ENCODE data around the gene IL17B. TPM values are rescaled to one million over a fixed set of nuclear protein-coding genes. Genes with fewer than 3 reads are reported as not detected.
A peak's percentile ranks its signal among the peaks of the same experiment; 100 is the strongest.

IL17B gene
- total and polyA plus RNA-seq, 2 of the 13 experiments (the other 11 are each of a cell fraction or from before 2014, with no cell fraction given) = 0.29 to 2.6 TPM

DNA sequence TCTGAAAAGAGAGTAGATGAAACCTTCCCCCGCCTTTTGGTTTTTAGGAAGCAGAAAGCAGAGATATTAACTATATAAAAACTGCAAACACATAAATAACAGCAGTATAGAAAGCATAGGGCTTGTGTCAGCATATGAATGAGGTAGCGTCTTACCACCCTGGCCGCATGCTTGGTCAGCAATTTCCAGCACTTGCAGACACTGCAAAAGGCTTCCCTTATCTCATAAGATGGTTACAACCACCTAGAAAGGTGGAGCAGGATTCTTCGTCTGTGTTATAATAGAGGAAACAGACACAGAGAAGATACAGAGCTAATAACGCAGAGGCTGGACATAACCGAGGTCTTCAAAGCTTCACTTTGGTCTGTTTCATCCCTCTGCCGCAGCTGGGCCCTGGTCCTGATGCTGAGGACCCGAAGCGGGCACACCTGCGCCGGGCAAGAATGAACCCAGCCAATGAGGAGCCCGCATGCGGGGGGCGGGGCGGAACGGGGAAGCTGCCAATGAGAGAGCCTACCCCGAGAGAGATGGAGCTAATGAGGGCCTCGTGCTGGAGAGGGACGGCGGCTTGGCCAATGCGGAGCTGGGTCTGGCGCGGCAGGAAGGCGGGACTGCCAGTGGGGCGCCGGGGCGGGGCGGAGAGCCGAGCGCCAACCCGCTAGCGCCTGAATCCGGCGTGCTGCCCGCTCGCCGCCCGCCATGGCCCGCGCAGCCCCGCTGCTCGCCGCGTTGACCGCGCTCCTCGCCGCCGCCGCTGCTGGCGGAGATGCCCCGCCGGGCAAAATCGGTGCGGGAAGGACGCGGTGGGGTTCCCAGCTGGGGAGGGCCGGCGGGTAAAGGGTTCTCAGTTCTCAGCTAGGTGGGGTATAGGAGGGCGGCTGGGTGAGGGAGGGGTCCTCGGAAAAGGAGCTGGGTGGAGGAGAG lies 21.5 kb downstream of the IL17B start, which contains the start of gene PCYOX1L (continued):
- TF ChIP-seq ZNF232 (CRISPR knock-in tag; IDR thresholded peaks at IDR 0.05; ENCODE audit: borderline replicate concordance) (no peak), ZNF644 (CRISPR knock-in tag; IDR thresholded peaks at IDR 0.05; ENCODE audit: low read depth) (no peak), ZNF772 (CRISPR knock-in tag; IDR thresholded peaks at IDR 0.05) (peak; percentile 72; the same call in 1 of the 2 replicates), ZNF207 (IDR thresholded peaks at IDR 0.05; ENCODE audit: borderline replicate concordance) (no peak), KDM5A (IDR thresholded peaks at IDR 0.05; ENCODE audit: borderline replicate concordance, low read length) (no peak; the same call in 1 of the 2 replicates), ZNF776 (CRISPR knock-in tag; IDR thresholded peaks at IDR 0.05) (no peak), ARHGAP35 (CRISPR knock-in tag; IDR thresholded peaks at IDR 0.05; ENCODE audit: borderline replicate concordance) (no peak; the same call in 1 of the 2 replicates), SRF (IDR thresholded peaks at IDR 0.05; ENCODE audit: low read depth, low read length) (no peak), MBNL3 (CRISPR knock-in tag; conservative IDR thresholded peaks at IDR 0.05) (no peak), ZNF230 (CRISPR knock-in tag; IDR thresholded peaks at IDR 0.05) (no peak), ZNF777 (CRISPR knock-in tag; IDR thresholded peaks at IDR 0.05) (0 out of 2 replicates have a peak, but pooled peaks have one; percentile 34), KDM2A (CRISPR knock-in tag; IDR thresholded peaks at IDR 0.05; ENCODE audit: borderline replicate concordance, low read depth) (peak; percentile 60; the same call in 1 of the 2 replicates), ZNF34 (CRISPR knock-in tag; IDR thresholded peaks at IDR 0.05; ENCODE audit: borderline replicate concordance) (peak; percentile 80; the same call in 1 of the 2 replicates), TRIM24 (CRISPR knock-in tag; IDR thresholded peaks at IDR 0.05) (no peak), ZNF672 (CRISPR knock-in tag; IDR thresholded peaks at IDR 0.05) (no peak), PHF20 (CRISPR knock-in tag; IDR thresholded peaks at IDR 0.05) (no peak)
- TF ChIP-seq, protein P1, sequence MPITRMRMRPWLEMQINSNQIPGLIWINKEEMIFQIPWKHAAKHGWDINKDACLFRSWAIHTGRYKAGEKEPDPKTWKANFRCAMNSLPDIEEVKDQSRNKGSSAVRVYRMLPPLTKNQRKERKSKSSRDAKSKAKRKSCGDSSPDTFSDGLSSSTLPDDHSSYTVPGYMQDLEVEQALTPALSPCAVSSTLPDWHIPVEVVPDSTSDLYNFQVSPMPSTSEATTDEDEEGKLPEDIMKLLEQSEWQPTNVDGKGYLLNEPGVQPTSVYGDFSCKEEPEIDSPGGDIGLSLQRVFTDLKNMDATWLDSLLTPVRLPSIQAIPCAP (CRISPR knock-in tag; IDR thresholded peaks at IDR 0.05; ENCODE audit: low read depth) = no peak
- TF ChIP-seq, protein P2, sequence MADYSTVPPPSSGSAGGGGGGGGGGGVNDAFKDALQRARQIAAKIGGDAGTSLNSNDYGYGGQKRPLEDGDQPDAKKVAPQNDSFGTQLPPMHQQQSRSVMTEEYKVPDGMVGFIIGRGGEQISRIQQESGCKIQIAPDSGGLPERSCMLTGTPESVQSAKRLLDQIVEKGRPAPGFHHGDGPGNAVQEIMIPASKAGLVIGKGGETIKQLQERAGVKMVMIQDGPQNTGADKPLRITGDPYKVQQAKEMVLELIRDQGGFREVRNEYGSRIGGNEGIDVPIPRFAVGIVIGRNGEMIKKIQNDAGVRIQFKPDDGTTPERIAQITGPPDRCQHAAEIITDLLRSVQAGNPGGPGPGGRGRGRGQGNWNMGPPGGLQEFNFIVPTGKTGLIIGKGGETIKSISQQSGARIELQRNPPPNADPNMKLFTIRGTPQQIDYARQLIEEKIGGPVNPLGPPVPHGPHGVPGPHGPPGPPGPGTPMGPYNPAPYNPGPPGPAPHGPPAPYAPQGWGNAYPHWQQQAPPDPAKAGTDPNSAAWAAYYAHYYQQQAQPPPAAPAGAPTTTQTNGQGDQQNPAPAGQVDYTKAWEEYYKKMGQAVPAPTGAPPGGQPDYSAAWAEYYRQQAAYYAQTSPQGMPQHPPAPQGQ (CRISPR knock-in tag; IDR thresholded peaks at IDR 0.05; ENCODE audit: borderline replicate concordance) = no peak
- TF ChIP-seq, protein P3, sequence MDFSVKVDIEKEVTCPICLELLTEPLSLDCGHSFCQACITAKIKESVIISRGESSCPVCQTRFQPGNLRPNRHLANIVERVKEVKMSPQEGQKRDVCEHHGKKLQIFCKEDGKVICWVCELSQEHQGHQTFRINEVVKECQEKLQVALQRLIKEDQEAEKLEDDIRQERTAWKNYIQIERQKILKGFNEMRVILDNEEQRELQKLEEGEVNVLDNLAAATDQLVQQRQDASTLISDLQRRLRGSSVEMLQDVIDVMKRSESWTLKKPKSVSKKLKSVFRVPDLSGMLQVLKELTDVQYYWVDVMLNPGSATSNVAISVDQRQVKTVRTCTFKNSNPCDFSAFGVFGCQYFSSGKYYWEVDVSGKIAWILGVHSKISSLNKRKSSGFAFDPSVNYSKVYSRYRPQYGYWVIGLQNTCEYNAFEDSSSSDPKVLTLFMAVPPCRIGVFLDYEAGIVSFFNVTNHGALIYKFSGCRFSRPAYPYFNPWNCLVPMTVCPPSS (IDR thresholded peaks at IDR 0.05) = no peak
- TF ChIP-seq, protein P4, sequence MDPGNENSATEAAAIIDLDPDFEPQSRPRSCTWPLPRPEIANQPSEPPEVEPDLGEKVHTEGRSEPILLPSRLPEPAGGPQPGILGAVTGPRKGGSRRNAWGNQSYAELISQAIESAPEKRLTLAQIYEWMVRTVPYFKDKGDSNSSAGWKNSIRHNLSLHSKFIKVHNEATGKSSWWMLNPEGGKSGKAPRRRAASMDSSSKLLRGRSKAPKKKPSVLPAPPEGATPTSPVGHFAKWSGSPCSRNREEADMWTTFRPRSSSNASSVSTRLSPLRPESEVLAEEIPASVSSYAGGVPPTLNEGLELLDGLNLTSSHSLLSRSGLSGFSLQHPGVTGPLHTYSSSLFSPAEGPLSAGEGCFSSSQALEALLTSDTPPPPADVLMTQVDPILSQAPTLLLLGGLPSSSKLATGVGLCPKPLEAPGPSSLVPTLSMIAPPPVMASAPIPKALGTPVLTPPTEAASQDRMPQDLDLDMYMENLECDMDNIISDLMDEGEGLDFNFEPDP (CRISPR knock-in tag; conservative IDR thresholded peaks at IDR 0.05) = no peak
- TF ChIP-seq, protein P5, sequence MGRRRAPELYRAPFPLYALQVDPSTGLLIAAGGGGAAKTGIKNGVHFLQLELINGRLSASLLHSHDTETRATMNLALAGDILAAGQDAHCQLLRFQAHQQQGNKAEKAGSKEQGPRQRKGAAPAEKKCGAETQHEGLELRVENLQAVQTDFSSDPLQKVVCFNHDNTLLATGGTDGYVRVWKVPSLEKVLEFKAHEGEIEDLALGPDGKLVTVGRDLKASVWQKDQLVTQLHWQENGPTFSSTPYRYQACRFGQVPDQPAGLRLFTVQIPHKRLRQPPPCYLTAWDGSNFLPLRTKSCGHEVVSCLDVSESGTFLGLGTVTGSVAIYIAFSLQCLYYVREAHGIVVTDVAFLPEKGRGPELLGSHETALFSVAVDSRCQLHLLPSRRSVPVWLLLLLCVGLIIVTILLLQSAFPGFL (CRISPR knock-in tag; IDR thresholded peaks at IDR 0.05) = 0 out of 2 replicates have a peak, but pooled peaks have one; percentile 59
